Measurements from ENCODE around the gene EVA1A.

Gene EVA1A

DNA sequence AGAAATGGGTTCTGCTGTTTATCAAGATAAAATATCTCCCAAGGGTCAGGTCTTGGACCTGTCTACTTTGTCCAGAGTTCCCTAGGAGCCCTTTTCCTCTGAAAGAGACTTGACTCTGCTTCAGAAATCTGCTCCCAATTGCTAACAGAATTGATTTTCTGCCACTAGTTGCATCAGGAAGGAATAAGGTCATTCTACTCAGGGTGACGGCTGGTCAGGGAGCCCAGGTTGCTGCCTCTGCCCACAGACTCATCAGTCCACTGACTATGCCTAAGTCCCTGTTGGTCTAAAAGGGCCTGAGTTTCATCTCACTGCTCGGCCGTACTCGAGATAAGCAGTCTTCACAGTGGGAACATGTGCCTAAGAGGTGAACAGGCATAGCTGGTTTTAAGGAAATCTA, 61.2 kb downstream of the EVA1A start:
- peaks cover 11% of the 10 kb centered on the region for H3K36me3 ChIP-seq (replicated peaks)
- no peak overlapping the region for H3K4me3 ChIP-seq (ENCODE audit: low read depth, low read length)
- H3K27me3 ChIP-seq (replicated peaks): no peaks in the 10 kb centered on the region
- TF ChIP-seq, protein P1, sequence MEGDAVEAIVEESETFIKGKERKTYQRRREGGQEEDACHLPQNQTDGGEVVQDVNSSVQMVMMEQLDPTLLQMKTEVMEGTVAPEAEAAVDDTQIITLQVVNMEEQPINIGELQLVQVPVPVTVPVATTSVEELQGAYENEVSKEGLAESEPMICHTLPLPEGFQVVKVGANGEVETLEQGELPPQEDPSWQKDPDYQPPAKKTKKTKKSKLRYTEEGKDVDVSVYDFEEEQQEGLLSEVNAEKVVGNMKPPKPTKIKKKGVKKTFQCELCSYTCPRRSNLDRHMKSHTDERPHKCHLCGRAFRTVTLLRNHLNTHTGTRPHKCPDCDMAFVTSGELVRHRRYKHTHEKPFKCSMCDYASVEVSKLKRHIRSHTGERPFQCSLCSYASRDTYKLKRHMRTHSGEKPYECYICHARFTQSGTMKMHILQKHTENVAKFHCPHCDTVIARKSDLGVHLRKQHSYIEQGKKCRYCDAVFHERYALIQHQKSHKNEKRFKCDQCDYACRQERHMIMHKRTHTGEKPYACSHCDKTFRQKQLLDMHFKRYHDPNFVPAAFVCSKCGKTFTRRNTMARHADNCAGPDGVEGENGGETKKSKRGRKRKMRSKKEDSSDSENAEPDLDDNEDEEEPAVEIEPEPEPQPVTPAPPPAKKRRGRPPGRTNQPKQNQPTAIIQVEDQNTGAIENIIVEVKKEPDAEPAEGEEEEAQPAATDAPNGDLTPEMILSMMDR (IDR thresholded peaks at IDR 0.05; ENCODE audit: low read depth, low read length, missing control alignments): no peak
- DNase-seq: no peak
- in situ Hi-C loops (cut with HindIII; ENCODE audit: low pct_ligation_motif_present, low sequenced_read_pairs): no loop called here
- H3K27ac ChIP-seq: no peak overlapping the region

DNA sequence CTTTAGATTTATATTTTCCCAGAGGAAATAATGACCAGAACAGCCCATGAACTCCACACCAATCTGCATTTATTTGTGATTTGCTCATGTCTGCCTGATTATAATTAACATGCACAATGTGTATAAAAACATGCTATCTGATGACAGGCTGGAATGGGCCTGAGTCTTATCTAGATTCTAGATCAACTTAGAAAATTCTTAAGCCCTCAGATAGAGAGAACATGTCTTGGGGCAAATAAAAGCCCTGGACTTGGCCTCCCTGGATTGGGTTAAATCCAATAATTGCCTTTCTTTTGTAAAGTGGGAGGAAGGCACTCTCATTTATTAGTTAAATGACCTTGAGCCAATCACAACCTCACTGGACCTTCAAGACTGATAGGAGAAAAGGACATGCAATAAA, 61.8 kb downstream of the EVA1A start:
- no peak overlapping the region for H3K27ac ChIP-seq
- in situ Hi-C loops (cut with HindIII; ENCODE audit: low pct_ligation_motif_present, low sequenced_read_pairs): no loop called here
- TF ChIP-seq, protein P1 (IDR thresholded peaks at IDR 0.05; ENCODE audit: low read depth, low read length, missing control alignments): no peak
- peaks cover 11% of the 10 kb centered on the region for H3K36me3 ChIP-seq (replicated peaks)
- no peaks in the 10 kb centered on the region for H3K27me3 ChIP-seq (replicated peaks)
- no peak for DNase-seq
- no peak overlapping the region for H3K4me3 ChIP-seq (ENCODE audit: low read depth, low read length)

DNA sequence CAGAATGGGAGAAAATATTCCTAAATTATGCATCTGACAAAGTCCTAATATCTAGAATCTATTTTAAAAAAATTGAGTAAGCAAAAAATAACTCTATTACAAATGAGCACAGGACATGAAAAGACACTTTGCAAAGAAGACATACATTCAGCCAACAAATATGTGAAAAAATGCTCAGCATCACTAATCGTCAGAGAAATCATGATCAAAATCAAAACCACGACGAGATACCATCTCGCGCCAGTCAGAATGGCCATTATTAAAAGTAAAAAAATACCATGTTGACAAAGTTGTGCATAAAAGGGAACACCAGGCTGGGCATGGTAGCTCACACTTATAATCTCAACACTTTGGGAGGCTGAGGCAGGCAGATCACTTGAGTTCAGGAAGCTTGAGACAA, 63.5 kb downstream of the EVA1A start:
- no peaks in the 10 kb centered on the region for H3K27me3 ChIP-seq (replicated peaks)
- no peak for DNase-seq
- TF ChIP-seq, protein P1 (IDR thresholded peaks at IDR 0.05; ENCODE audit: low read depth, low read length, missing control alignments): no peak
- H3K4me3 ChIP-seq (ENCODE audit: low read depth, low read length): no peak overlapping the region
- in situ Hi-C loops (cut with HindIII; ENCODE audit: low pct_ligation_motif_present, low sequenced_read_pairs): no loop called here
- H3K36me3 ChIP-seq (replicated peaks): peaks cover 15% of the 10 kb centered on the region
- H3K27ac ChIP-seq: no peak overlapping the region

DNA sequence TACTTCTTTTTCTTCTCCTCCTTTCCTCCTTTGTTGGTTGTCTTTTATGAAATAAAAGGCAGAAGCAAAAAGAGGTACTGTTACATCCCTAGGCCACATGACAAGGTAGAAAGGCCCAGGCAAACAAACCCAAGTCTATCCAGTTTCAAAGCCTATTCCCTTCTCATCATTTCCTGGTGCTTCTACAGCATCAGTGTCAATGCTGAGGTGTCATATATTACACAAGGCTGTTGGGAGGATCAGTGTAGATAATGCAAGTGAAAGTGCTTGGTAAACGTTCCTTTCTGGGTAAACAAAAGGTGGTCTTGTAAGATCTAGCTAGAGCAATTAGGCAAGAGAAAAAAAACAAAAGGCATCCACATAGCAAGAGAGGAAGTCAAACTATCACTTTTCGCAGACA, 64.9 kb downstream of the EVA1A start:
- no peak overlapping the region for H3K4me3 ChIP-seq (ENCODE audit: low read depth, low read length)
- DNase-seq: no peak
- H3K27me3 ChIP-seq (replicated peaks): no peaks in the 10 kb centered on the region
- H3K36me3 ChIP-seq (replicated peaks): peaks cover 15% of the 10 kb centered on the region
- TF ChIP-seq, protein P1 (IDR thresholded peaks at IDR 0.05; ENCODE audit: low read depth, low read length, missing control alignments): no peak
- no peak overlapping the region for H3K27ac ChIP-seq
- in situ Hi-C loops (cut with HindIII; ENCODE audit: low pct_ligation_motif_present, low sequenced_read_pairs): no loop called here

DNA sequence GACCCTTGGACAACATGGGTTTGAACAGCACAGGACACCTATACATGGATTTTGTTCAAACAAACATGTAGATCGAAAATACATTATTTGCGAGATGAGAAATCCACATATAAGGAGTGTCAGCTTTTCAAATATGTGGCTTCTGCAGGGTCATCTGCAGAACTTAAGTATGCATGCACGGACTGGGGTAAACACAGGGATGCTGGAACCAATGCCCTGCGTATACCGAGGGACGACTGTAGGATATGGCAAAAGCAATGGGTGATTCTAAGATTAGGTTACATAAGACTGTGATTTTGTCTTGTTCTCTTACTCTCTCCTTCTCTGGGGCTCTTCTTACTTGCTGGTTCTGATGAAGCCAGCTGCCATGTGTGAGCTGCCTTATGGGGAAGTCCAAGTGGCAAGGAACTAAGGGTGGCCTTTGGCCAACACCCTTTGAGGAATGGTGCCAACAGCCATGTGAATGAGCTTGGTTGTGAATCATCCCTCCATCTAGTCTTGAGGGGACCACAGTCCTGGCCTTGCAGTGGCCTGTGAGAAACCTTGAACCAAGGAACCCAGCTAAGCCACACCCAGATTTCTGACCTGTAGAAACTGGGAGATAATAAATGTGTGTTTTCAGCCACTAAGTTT, 66.5 kb downstream of the EVA1A start:
- no peak for DNase-seq
- H3K27ac ChIP-seq: no peak overlapping the region
- H3K27me3 ChIP-seq (replicated peaks): no peaks in the 10 kb centered on the region
- peaks cover 21% of the 10 kb centered on the region for H3K36me3 ChIP-seq (replicated peaks)
- H3K4me3 ChIP-seq (ENCODE audit: low read depth, low read length): no peak overlapping the region
- TF ChIP-seq, protein P1 (IDR thresholded peaks at IDR 0.05; ENCODE audit: low read depth, low read length, missing control alignments): no peak
- in situ Hi-C loops (cut with HindIII; ENCODE audit: low pct_ligation_motif_present, low sequenced_read_pairs): no loop called here

DNA sequence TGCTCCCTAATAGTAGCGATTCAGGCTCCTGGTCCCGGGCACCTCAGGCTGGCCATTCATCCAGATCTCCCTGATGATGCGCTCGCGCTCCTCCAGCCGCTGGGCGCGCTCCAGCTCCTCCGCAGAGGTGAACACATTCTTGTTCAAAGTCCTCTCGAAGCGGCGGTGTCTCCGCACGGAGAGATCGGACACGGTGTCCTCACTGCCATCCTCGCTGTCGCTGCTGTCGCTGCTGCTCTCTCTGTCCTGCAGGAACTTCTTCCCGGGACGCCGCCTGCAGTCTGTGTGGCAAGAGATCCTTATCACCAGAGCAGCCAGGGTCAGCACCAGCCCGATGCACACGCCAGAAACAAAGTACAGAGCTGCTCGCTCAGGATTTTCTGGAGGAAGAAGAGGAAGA, 67.5 kb downstream of the EVA1A start:
- DNase-seq: no peak
- in situ Hi-C loops (cut with HindIII; ENCODE audit: low pct_ligation_motif_present, low sequenced_read_pairs): no loop called here
- Histone ChIP-seq H3K4me3 (ENCODE audit: low read depth, low read length) (no peak overlapping the region), H3K27ac (no peak overlapping the region), H3K27me3 (replicated peaks) (no peaks in the 10 kb centered on the region), H3K36me3 (replicated peaks) (peaks cover 21% of the 10 kb centered on the region)
- TF ChIP-seq, protein P1 (IDR thresholded peaks at IDR 0.05; ENCODE audit: low read depth, low read length, missing control alignments): no peak

Measured in brain microvascular endothelial cell (primary cell).